Stomach (tissue), 9 donors: ENCODE results near the gene HNRNPLL. TPM values are rescaled to one million over a fixed set of nuclear protein-coding genes. Genes with fewer than 3 reads are reported as not detected.

ENCODE experiments used
- DNase-seq, 2 donors: peaks; one replicate each; pipeline versions ENCODE4 v3.0.0 to v3.0.0-alpha.2; 2013 to 2019
- H3K27ac ChIP-seq, 5 donors: fragments of 200-600 bp in 4 of 5; sonication (generic) in 4 of 5; one replicate each; pipeline ENCODE4 v1.5.1; 2013 to 2019; ENCODE audit warnings: mild to moderate bottlenecking in 1 of 5, moderate library complexity in 1 of 5
- H3K27me3 ChIP-seq, 3 donors: fragments of 200-600 bp; sonication (generic); one replicate each; pipeline ENCODE4 v1.5.1; 2017 to 2019; ENCODE audit warnings: mixed run types in 1 of 3
- H3K36me3 ChIP-seq, 4 donors: fragments of 200-600 bp; sonication (generic); 1 replicate in 3 of 4; 2 replicates in 1 of 4; pipeline ENCODE4 v1.5.1; 2016 to 2019
- H3K4me1 ChIP-seq, 4 donors: fragments of 200-600 bp; sonication (generic); one replicate each; pipeline ENCODE4 v1.5.1; 2016 to 2019
- H3K4me3 ChIP-seq, 4 donors: fragments of 200-600 bp; sonication (generic) in 3 of 4; one replicate each; pipeline ENCODE4 v1.5.1; 2016 to 2019; ENCODE audit warnings: mild to moderate bottlenecking in 1 of 4
- H3K9me3 ChIP-seq, 4 donors: fragments of 200-600 bp; sonication (generic); one replicate each; pipeline ENCODE4 v1.5.1; 2016 to 2019
- EP300 ChIP-seq: sonication (generic); formaldehyde crosslinking; IDR thresholded peaks from one replicate; pipeline ENCODE4 v1.6.1; 2017; ENCODE audit warnings: antibody characterized with exemption
- POLR2A ChIP-seq, 4 donors: fragments of 450-650 bp; IDR thresholded peaks; one replicate each; pipeline ENCODE4 v1.6.1; 2016; ENCODE audit warnings: antibody characterized with exemption in 4 of 4, control low read depth in 2 of 4, mild to moderate bottlenecking in 1 of 4, moderate library complexity in 1 of 4
- POLR2AphosphoS5 ChIP-seq, 3 donors: sonication (generic); formaldehyde crosslinking; IDR thresholded peaks; one replicate each; pipeline ENCODE4 v1.6.1; 2016; ENCODE audit warnings: antibody characterized with exemption in 3 of 3
- WGBS, 5 donors: extraction: QIAGEN DNeasy Blood & Tissue Kit in 3 of 5; methylation state at CpG; one replicate each; pipeline versions ENCODE4 v1.1.5 to v1.1.7; 2013 to 2018; 5-methylcytosine and 5-hydroxymethylcytosine counted together
- intact Hi-C: fragments of 100-400 bp; cut with DNase I; formaldehyde crosslinking; loops from one replicate; pipeline ENCODE4 v1.15.1; 2023; ENCODE audit warnings: low total_unique reads
- polyA plus RNA-seq, 3 donors: library from polyadenylated mRNA; stranded (reverse); fragments of 200-250 nt; gene quantifications; one replicate each; pipeline ENCODE4 v1.2.3, GENCODE V29; 2013
- total RNA-seq, 5 donors: library from RNA; depleted of rRNA; stranded (reverse); fragments of >200 nt; gene quantifications; one replicate each; pipeline versions ENCODE4 v1.1.0 to v1.2.3, GENCODE V29; 2014 to 2016
- TF ChIP-seq, protein P1 (sequence below), 7 experiments: fragments of 450-650 bp in 4 of 7; fragments of 200-600 bp in 3 of 7; sonication (generic) in 3 of 7; IDR thresholded peaks; one replicate each; pipeline ENCODE4 v1.5.1; 2016 to 2019; ENCODE audit warnings: antibody characterized with exemption in 7 of 7, control low read depth in 2 of 7, mild to moderate bottlenecking in 1 of 7
- donor health status: healthy with polysubstance abuse.
- donor health status: Bipolar disorder and iron deficiency.
- donor health status: healthy.

The HNRNPLL gene
- total and polyA plus RNA-seq, 8 donors = 12.2 to 97.9 (median 25.7) TPM

DNA sequence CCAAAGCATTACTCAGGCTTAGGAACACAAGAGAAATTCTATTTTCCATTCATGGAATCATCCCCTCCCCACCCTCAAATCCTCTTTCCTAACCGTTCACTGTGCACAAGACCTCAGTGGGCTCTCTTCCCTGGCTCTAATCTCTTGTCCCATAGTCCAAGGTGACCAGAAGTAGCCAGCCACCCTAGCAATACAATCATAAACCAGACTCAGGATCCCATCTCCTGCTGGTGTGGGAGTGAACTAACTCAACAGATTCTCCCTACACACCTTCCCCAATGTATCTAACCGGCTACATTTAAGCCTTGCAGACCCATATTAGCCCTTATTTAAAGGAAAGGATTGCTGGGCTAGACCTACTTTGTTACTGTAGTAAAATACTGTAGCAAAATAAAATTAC, 45.5 kb downstream of the HNRNPLL start:
- 76 to 84% (median 78%) methylated on average over 2 of the region's 2 CpGs for WGBS, 5 donors
- Histone ChIP-seq H3K27ac (no peak overlapping the region), H3K4me1 (peaks cover 0 to 4% (median 0%) of the 10 kb centered on the region in 4 donors), H3K27me3 (no peaks in the 10 kb centered on the region), H3K9me3 (no peaks in the 10 kb centered on the region), H3K4me3 (no peak overlapping the region), H3K36me3 (peaks cover 0 to 42% (median 20%) of the 10 kb centered on the region in 4 donors)
- no peak for DNase-seq
- intact Hi-C loops = no loop called here
- TF ChIP-seq, protein P1, sequence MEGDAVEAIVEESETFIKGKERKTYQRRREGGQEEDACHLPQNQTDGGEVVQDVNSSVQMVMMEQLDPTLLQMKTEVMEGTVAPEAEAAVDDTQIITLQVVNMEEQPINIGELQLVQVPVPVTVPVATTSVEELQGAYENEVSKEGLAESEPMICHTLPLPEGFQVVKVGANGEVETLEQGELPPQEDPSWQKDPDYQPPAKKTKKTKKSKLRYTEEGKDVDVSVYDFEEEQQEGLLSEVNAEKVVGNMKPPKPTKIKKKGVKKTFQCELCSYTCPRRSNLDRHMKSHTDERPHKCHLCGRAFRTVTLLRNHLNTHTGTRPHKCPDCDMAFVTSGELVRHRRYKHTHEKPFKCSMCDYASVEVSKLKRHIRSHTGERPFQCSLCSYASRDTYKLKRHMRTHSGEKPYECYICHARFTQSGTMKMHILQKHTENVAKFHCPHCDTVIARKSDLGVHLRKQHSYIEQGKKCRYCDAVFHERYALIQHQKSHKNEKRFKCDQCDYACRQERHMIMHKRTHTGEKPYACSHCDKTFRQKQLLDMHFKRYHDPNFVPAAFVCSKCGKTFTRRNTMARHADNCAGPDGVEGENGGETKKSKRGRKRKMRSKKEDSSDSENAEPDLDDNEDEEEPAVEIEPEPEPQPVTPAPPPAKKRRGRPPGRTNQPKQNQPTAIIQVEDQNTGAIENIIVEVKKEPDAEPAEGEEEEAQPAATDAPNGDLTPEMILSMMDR (IDR thresholded peaks at IDR 0.05) = no peak
- no peak for TF ChIP-seq EP300
- no peak for TF ChIP-seq POLR2AphosphoS5 (IDR thresholded peaks at IDR 0.05)
- TF ChIP-seq POLR2A (IDR thresholded peaks at IDR 0.05) = no peak

DNA sequence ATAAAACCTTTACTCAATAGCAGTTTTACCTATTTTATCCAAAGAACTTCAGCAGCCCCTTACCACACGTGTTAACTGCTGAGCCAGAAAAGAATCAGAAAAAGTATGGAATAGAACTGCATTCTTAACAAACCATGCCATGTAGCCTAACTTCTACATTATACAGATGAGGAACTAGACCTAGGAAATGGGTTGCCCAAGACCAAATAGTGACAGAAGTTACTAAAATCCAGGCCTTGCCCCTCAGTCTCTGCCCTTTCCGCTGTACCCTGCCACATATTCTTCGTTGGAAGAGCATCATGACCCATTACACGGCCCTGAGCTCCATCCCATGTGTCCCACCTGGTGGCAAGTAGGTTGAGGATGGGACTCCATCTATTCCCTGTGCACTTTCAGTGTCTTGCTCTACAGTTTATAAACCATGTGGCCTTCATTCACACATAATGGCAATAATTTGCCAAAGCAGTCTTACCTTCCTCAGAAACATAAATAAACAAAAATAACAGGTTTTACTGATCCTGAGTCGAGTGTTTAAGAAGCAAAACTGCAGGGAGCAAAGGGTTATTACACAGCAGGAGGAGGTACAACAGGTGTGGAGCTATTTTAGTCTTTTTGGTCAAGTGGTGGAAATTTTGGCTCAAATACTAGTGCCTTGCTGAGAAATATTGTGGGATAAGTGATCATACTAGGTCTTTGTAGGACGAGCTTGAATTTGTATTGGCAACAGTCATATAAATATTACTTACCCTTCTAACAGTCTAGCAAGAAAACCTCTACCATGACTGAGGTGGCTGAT, 46.5 kb downstream of the HNRNPLL start:
- H3K4me3 ChIP-seq = no peak overlapping the region
- no peaks in the 10 kb centered on the region for H3K4me1 ChIP-seq
- no peak for TF ChIP-seq POLR2AphosphoS5 (IDR thresholded peaks at IDR 0.05)
- no peak for TF ChIP-seq EP300
- TF ChIP-seq, protein P1 (IDR thresholded peaks at IDR 0.05) = no peak
- no peak for TF ChIP-seq POLR2A (IDR thresholded peaks at IDR 0.05)
- H3K27ac ChIP-seq = no peak overlapping the region
- peaks cover 0 to 34% (median 17%) of the 10 kb centered on the region in 4 donors for H3K36me3 ChIP-seq
- intact Hi-C loops = no loop called here
- DNase-seq = no peak
- 79 to 85% (median 81%) methylated on average over 6 of the region's 6 CpGs for WGBS, 5 donors
- no peaks in the 10 kb centered on the region for H3K9me3 ChIP-seq
- H3K27me3 ChIP-seq = no peaks in the 10 kb centered on the region

DNA sequence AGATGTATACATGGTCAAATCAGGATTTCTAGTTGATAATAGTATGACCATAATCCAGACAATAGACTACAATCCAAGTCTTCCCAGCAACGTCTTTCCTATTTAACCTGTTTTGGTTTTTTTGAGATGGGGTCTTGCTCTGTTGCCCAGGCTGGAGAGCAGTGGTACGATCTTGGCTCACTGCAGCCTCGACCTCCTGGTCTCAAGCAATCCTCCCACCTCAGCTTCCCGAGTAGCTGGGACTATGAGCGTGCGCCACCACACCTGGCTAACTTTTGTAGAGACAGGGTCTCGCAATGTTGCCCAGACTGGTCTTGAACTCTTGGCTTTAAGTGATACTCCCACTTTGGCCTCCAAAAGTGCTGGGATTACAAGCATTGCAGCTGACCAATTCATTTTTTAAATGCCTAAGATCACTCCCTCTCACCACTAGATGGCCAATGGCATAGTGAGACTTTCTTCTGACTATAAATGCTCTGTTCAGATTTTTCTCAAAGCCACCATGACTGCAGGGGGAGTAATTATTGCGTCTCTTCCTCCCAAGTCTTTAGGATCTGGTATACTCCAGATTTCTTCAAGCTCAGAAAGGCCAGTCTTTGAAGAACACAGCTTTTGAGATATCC, 47.6 kb downstream of the HNRNPLL start:
- WGBS, 5 donors = 85 to 98% (median 95%) methylated on average over 8 of the region's 8 CpGs
- no peak for DNase-seq
- TF ChIP-seq, protein P1 (IDR thresholded peaks at IDR 0.05) = peak in 2 of 7 experiments; percentile 17 to 21
- TF ChIP-seq POLR2A (IDR thresholded peaks at IDR 0.05) (no peak), EP300 (no peak), POLR2AphosphoS5 (IDR thresholded peaks at IDR 0.05) (no peak)
- Histone ChIP-seq H3K27ac (no peak overlapping the region), H3K4me1 (no peaks in the 10 kb centered on the region), H3K9me3 (no peaks in the 10 kb centered on the region), H3K36me3 (peaks cover 0 to 23% (median 8%) of the 10 kb centered on the region in 4 donors), H3K27me3 (no peaks in the 10 kb centered on the region), H3K4me3 (no peak overlapping the region)
- intact Hi-C loops = no loop called here

DNA sequence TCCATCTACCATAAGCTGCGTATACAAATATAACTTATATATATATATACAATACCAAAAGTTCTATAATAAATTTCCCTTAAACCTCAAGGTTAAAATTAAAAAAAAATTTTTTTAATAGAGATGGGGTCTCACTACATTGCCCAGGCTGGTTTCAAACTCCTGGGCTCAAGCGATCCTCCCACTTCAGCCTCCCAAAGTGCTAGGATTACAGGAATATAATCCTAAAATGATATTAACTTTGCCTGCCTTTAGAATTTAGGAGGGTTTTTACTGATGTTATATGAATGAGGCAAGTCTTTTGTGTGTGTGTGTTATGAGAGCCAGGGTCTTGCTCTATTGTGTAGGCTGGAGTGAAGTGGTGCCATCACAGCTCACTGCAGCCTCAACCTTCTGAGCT, 49.2 kb downstream of the HNRNPLL start:
- no peak for TF ChIP-seq POLR2A (IDR thresholded peaks at IDR 0.05)
- no peak for TF ChIP-seq EP300
- TF ChIP-seq POLR2AphosphoS5 (IDR thresholded peaks at IDR 0.05) = no peak
- TF ChIP-seq, protein P1 (IDR thresholded peaks at IDR 0.05) = no peak
- intact Hi-C loops = no loop called here
- Histone ChIP-seq H3K36me3 (peaks cover 0 to 14% (median 6%) of the 10 kb centered on the region in 4 donors), H3K9me3 (no peaks in the 10 kb centered on the region), H3K27me3 (no peaks in the 10 kb centered on the region), H3K27ac (no peak overlapping the region), H3K4me3 (no peak overlapping the region), H3K4me1 (no peaks in the 10 kb centered on the region)
- DNase-seq = no peak
- WGBS, 5 donors = 79 to 100% (median 99%) methylated on average over 2 of the region's 2 CpGs
